Adrenal gland (tissue), 12 donors: Measurements from ENCODE around the gene TMEM121B. TPM values are rescaled to one million over a fixed set of nuclear protein-coding genes. Genes with fewer than 3 reads are reported as not detected.
A peak's percentile ranks its signal among the peaks of the same experiment; 100 is the strongest.

Experiments
- DNase-seq, 7 donors: peaks; one replicate each; pipeline ENCODE4 v3.0.0-alpha.2; 2019 to 2020
- H3K27ac ChIP-seq, 5 donors: fragments of 200-600 bp; sonication (generic) in 4 of 5; 1 replicate in 3 of 5; 2 replicates in 2 of 5; pipeline versions ENCODE4 v1.5.1 to v1.8.0; 2016 to 2020; ENCODE audit warnings: mild to moderate bottlenecking in 1 of 5
- H3K27me3 ChIP-seq: fragments of 200-600 bp; 2 replicates; pipeline ENCODE4 v1.8.0; 2021
- H3K36me3 ChIP-seq, 2 donors: fragments of 200-600 bp; replicated peaks in 1 of 2; 1 replicate in 1 of 2; 2 replicates in 1 of 2; pipeline versions ENCODE4 v1.5.1 to v1.8.0; 2018 to 2022
- H3K4me1 ChIP-seq, 2 donors: fragments of 200-600 bp; replicated peaks in 1 of 2; 1 replicate in 1 of 2; 2 replicates in 1 of 2; pipeline versions ENCODE4 v1.5.1 to v1.8.0; 2018 to 2021
- H3K4me3 ChIP-seq, 4 donors: fragments of 200-600 bp; sonication (generic) in 3 of 4; one replicate each; pipeline ENCODE4 v1.5.1; 2016 to 2018
- H3K9me3 ChIP-seq, 3 donors: fragments of 200-600 bp; sonication (generic) in 1 of 3; replicated peaks in 1 of 3; 1 replicate in 2 of 3; 2 replicates in 1 of 3; pipeline versions ENCODE4 v1.5.1 to v1.8.0; 2016 to 2021
- CTCF ChIP-seq, 6 experiments: fragments of 450-650 bp in 4 of 6; fragments of 200-600 bp in 2 of 6; sonication (generic) in 1 of 6; IDR thresholded peaks; 1 replicate in 5 of 6; 2 replicates in 1 of 6; pipeline versions ENCODE4 v1.5.1 to v1.8.0; 2016 to 2021; ENCODE audit warnings: antibody characterized with exemption in 6 of 6, mild to moderate bottlenecking in 2 of 6, moderate library complexity in 1 of 6
- POLR2A ChIP-seq, 2 donors: fragments of 450-650 bp; IDR thresholded peaks; one replicate each; pipeline ENCODE4 v1.6.1; 2017; ENCODE audit warnings: antibody characterized with exemption in 2 of 2, mild to moderate bottlenecking in 2 of 2, moderate library complexity in 1 of 2
- WGBS, 4 donors: extraction: QIAGEN DNeasy Blood & Tissue Kit in 2 of 4; methylation state at CpG; one replicate each; pipeline versions ENCODE4 v1.1.5 to v1.1.7; 2013 to 2017; 5-methylcytosine and 5-hydroxymethylcytosine counted together
- intact Hi-C, 2 donors: fragments of 100-400 bp; cut with DNase I; formaldehyde crosslinking; loops; one replicate each; pipeline versions ENCODE4 v1.14.1 to v1.15.0; 2022 to 2023
- polyA plus RNA-seq, 3 donors: library from polyadenylated mRNA; stranded (reverse); fragments of 200-250 nt in 2 of 3; fragments of 350-450 nt in 1 of 3; fragmentation: Illumina TruSeq in 1 of 3; extraction: RNeasy Lipid Tissue Mini Kit (QIAGEN cat#74804) in 1 of 3; gene quantifications; one replicate each; pipeline ENCODE4 v1.2.3, GENCODE V29; 2013 to 2014
- total RNA-seq, 9 donors: library from RNA; depleted of rRNA in 4 of 9; stranded (reverse); fragments of >200 nt in 4 of 9; fragments of 120-200 nt in 1 of 9; fragmentation: NEBNext Ultra II Directional in 1 of 9; extraction: Animal tissue kit (Norgen Biotek cat#: 25700) in 1 of 9; gene quantifications; one replicate each; pipeline versions ENCODE4 v1.1.0 to v1.2.4, GENCODE V29; 2013 to 2023
- donor health status: healthy with polysubstance abuse.
- donor health status: Bipolar disorder and iron deficiency.
- donor health status: DM: yes; HTN: yes; CAD: no.
- donor health status: DM: no; HTN: no; CAD: no.
- donor health status: DM: no; HTN: no; CAD: no.
- donor health status: DM: yes; HTN: yes; CAD: no.

The TMEM121B gene
- total and polyA plus RNA-seq, 12 donors: 0.22 to 2.3 (median 1.1) TPM

- Histone ChIP-seq H3K9me3 (no peaks in the 10 kb centered on the region), H3K27ac (no peak overlapping the region), H3K36me3 (peaks cover 0 to 55% of the 10 kb centered on the region in 2 donors), H3K4me1 (no peaks in the 10 kb centered on the region), H3K27me3 (no peaks in the 10 kb centered on the region), H3K4me3 (no peak overlapping the region)
- no peak for DNase-seq
- 93 to 94% (median 94%) methylated on average over 17 to 42 of the region's 42 CpGs for WGBS, 4 donors
- intact Hi-C loops: no loop called here
- TF ChIP-seq POLR2A (IDR thresholded peaks at IDR 0.05): no peak
- TF ChIP-seq CTCF (IDR thresholded peaks at IDR 0.05): no peak
Observed at GRCh38 chr22:17109113-17109865, 11.9 kb downstream of the TMEM121B start.

- DNase-seq: no peak
- no peaks in the 10 kb centered on the region for H3K4me1 ChIP-seq
- H3K27me3 ChIP-seq: no peaks in the 10 kb centered on the region
- 95 to 98% (median 95%) methylated on average over 21 to 66 of the region's 66 CpGs for WGBS, 4 donors
- peaks cover 0 to 55% of the 10 kb centered on the region in 2 donors for H3K36me3 ChIP-seq
- H3K27ac ChIP-seq: no peak overlapping the region
- intact Hi-C loops: no loop called here
- TF ChIP-seq CTCF (IDR thresholded peaks at IDR 0.05) (no peak), POLR2A (IDR thresholded peaks at IDR 0.05) (no peak)
- no peaks in the 10 kb centered on the region for H3K9me3 ChIP-seq
- no peak overlapping the region for H3K4me3 ChIP-seq
Observed at GRCh38 chr22:17108256-17109112, 12.7 kb downstream of the TMEM121B start.

- H3K9me3 ChIP-seq: no peaks in the 10 kb centered on the region
- peak overlapping the region in 1 of 5 donors; percentile 48 for H3K27ac ChIP-seq
- H3K4me1 ChIP-seq: no peaks in the 10 kb centered on the region
- intact Hi-C loops: no loop called here
- H3K27me3 ChIP-seq: no peaks in the 10 kb centered on the region
- DNase-seq: no peak
- TF ChIP-seq CTCF (IDR thresholded peaks at IDR 0.05) (no peak), POLR2A (IDR thresholded peaks at IDR 0.05) (no peak)
- peaks cover 0 to 65% of the 10 kb centered on the region in 2 donors for H3K36me3 ChIP-seq
- H3K4me3 ChIP-seq: no peak overlapping the region
- 77 to 94% (median 84%) methylated on average over 6 of the region's 6 CpGs for WGBS, 4 donors
Observed at GRCh38 chr22:17107547-17107810, 13.7 kb downstream of the TMEM121B start.

GRCh38 chr22:17106785-17107546, 14.2 kb downstream of the TMEM121B start:
- 72 to 75% (median 74%) methylated on average over 11 to 15 of the region's 15 CpGs for WGBS, 4 donors
- intact Hi-C loops: no loop called here
- peak overlapping the region in 1 of 5 donors; percentile 48 for H3K27ac ChIP-seq
- no peaks in the 10 kb centered on the region for H3K27me3 ChIP-seq
- no peak for TF ChIP-seq POLR2A (IDR thresholded peaks at IDR 0.05)
- no peak for TF ChIP-seq CTCF (IDR thresholded peaks at IDR 0.05)
- H3K4me1 ChIP-seq: no peaks in the 10 kb centered on the region
- no peak overlapping the region for H3K4me3 ChIP-seq
- no peaks in the 10 kb centered on the region for H3K9me3 ChIP-seq
- DNase-seq: no peak
- H3K36me3 ChIP-seq: peaks cover 0 to 70% of the 10 kb centered on the region in 2 donors
